ENCODE measurements around the gene F10.
A peak's percentile ranks its signal among the peaks of the same experiment; 100 is the strongest.
"Not testable (repeated sequence)": the region's sequence is repeated elsewhere in the genome, so short reads cannot be mapped to it uniquely, and the experiment has no call there.

F10 gene

GRCh38 chr13:113122550-113123225 lies at the start of gene F10:
TSS of gene F10 (plus strand) at chr13:113122799. CDS start at chr13:113122856, 57 bp downstream.
- peak; percentile 34 for DNase-seq (ENCODE audit: low spot score)

DNA sequence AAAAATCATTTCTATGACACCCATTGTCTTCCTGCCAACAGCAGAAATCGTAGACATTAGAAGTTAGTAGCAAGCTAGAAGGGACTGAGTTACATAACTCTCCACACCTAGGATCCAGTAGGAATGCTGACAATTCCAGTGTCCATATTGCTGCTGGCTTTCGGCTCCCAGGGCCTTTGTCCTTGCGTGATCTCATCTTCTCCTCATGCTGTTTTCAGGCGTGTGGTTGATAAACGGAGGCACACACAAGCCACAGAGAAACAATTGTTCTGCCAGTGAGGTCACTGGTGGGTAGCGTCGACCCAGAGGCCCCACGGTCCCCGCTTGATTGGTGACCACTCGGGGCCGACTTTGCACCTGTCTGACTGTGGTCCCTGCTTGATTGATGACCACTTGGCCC lies 48.7 kb upstream of the F10 start:
- DNase-seq (ENCODE audit: low spot score) = no peak

GRCh38 chr13:113074401-113074800 lies 48.2 kb upstream of the F10 start:
- no peak for DNase-seq (ENCODE audit: low spot score)

DNA sequence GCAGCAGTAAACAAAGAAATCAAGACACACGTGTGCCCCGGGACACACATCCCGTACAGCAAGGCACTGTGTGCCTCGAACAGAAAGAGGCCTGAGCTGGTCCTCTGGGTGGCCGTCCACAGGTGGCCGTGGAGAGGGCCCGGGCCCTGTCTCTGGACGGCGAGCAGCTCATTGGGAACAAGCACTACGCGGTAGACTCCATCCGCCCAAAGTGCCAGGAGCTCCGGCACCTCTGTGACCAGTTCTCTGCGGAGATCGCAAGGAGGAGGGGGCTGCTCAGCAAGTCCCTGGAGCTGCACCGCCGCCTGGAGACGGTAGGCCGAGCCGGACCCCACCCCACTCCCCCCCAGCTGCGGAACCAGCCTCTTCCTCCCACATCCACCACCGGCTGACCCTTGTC lies 47.7 kb upstream of the F10 start:
- DNase-seq (ENCODE audit: low spot score) = no peak

- no peak for DNase-seq (ENCODE audit: low spot score)
These were observed 46.9 kb upstream of the F10 start for GRCh38 chr13:113075711-113076110.

GRCh38 chr13:113076681-113077401 lies 45.8 kb upstream of the F10 start:
- DNase-seq (ENCODE audit: low spot score) = no peak

DNA sequence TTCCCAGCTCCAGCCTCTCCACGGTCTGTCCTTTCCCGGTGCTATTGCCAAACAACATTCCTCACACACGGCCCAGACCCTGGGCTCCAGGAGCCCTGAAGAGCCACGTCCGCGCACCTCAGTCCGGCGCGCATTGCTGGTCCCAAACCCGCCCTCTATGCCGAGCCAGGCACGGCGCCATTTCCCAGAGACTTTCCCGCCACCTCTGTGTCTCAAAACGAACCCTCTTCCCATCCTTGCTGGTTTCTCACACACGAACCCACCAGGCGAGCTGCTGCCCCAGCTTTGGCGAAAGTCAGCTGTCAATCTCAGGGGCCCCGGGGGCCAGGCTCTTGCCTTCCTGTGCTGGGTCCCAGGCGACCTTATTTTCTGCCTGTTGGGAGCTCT lies 45.0 kb upstream of the F10 start:
- DNase-seq (ENCODE audit: low spot score) = no peak

- no peak for DNase-seq (ENCODE audit: low spot score)
These were observed 44.4 kb upstream of the F10 start for GRCh38 chr13:113077953-113078901.

DNA sequence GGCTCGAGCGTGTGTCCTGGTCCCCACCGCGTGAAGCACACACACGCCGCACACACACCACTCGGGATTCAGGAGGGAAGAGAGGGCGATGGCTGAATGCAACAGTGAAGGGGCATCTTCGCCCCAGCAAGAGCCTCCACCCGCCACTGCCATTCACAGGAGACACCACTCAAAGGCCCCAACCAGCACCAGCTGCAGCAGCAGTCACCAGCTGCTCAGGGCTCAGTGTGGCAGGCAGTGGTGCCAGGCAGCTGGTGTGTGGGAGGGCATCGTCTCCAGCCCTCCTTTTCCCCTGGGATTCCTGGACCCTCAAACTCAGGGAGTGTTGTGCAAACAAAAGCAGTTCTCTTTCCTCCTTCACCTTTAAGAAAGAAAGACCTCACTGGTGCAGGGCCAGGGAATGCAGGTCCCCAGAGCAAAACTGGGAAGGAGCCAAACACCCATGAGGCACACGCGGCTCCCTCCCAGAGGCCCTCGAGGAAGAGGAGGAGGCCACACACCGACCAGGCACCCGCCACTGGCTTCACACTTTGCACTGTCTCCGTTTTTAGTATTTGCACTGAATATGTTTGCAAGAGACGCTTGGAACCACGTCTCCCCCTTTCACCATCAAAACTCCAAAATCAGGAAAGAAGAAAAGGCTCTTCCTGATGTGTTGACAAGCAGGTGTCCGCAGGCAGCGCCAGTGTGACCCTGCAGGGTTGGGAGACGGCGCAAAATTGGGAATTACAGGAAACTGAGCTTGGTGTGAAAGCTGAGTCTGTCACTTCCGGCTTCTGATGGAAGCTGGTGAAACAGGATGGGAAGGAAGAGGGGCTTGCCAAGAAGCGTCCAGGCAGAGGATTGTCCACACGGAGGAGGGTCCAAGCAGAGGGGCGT lies 43.5 kb upstream of the F10 start:
- no peak for DNase-seq (ENCODE audit: low spot score)

DNA sequence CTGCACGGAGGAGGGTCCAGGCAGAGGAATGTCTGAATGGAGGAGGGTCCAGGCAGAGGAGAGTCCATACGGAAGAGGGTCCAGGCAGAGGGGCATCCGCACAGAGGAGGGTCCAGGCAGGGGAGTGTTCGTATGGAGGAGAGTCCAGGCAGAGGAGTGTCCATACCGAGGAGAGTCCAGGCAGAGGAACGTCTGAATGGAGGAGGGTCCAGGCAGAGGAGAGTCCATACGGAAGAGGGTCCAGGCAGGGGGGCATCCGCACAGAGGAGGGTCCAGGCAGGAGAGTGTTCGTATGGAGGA lies 42.9 kb upstream of the F10 start:
- not testable (repeated sequence) for DNase-seq (ENCODE audit: low spot score)

- no peak for DNase-seq (ENCODE audit: low spot score)
These were observed 42.2 kb upstream of the F10 start for GRCh38 chr13:113080361-113080831.

GRCh38 chr13:113080901-113081521 lies 41.6 kb upstream of the F10 start:
- no peak for DNase-seq (ENCODE audit: low spot score)

DNA sequence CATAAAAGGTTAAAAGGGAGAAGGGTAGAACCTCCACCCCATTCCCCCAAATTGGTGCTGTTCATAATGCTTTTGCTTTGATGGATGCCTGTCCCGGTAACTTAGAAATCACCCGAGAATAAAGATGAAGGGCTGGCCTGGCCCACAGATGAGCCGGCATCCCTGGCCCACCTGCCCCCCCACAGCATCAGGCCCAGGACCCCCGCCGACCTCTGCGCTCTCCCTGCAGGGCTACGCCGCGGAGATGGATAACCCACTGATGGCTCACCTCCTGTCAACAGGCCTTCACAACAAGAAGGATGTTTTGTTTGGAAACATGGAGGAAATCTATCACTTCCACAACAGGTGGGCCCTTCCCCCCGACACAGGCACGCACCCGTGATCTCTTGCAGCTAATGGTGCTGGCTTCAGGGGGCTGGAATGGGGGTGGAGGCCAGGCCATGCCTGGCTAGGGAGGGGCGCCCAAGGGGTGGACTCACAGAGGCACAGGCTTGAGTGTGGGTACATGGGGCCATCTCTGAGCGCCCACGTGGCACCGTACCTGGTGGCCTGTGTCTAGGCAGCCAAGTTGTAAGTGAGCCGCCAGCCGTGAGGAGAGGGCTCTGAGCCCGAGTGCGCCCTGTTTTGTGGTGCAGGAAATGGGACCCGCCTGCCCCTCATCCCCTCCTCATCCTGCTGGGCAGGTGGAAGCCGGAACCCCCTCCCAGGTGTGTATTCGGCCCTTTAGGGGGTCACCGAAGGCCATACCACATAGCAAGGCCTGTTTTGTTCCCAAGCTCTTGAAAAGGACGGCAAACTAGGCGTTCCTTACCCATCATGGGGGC lies 40.2 kb upstream of the F10 start:
- DNase-seq (ENCODE audit: low spot score) = no peak

DNA sequence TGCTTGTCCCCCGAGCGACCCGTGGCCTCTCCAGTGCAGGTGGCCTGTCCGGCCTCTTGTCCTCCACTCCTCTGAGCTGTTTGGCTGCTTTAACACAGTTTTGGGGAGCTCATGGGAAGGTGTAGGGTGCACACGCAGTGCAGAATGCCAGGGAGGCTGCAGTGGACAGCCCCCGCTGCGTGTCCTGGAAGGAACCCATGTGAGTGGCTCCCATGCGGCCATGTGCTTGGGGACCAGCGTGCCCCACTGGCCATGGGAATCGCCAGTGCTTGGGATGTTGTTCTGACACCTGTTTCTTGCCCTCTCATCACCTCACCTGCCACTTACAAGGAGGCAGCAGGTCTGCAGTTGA lies 39.6 kb upstream of the F10 start:
- no peak for DNase-seq (ENCODE audit: low spot score)

GRCh38 chr13:113083402-113084061 lies 39.1 kb upstream of the F10 start:
- DNase-seq (ENCODE audit: low spot score) = no peak

DNA sequence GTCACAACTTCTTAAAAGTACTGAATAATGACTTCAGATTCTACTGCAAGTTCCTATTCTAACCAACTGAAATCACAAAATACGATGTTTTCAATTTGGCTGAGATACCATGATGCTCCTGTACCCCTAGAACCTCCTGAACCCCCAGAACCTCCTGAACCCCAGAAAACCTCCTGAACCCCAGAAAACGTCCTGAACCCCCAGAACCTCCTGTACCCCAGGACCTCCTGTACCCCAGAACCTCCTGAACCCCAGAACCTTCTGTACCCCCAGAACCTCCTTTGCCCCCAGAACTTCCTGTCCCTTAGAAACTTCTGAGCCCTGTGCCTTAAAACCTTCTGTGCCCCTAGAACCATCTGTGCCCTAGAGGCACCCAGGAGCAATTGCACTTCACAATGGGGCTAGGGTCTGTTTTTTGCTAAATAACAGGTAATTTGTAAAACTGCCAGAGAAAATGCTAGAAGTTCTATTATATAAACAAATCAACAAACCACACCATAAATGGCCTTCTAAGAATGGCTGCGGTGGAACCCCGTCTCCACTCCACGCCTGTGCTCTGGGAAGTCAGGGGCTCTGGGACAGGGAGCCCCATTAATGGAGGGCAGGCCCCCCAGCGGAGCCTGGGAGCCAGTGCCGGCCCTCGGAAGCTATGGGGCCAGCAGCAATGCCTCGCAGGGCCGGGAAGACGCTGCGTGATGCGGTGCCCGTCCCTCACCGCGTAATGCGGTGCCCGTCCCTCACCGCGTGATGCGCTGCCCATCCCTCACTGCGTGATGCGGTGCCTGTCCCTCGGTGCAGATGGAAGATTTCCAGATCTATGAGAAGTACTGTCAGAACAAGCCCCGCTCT lies 38.3 kb upstream of the F10 start:
- DNase-seq (ENCODE audit: low spot score) = no peak

DNA sequence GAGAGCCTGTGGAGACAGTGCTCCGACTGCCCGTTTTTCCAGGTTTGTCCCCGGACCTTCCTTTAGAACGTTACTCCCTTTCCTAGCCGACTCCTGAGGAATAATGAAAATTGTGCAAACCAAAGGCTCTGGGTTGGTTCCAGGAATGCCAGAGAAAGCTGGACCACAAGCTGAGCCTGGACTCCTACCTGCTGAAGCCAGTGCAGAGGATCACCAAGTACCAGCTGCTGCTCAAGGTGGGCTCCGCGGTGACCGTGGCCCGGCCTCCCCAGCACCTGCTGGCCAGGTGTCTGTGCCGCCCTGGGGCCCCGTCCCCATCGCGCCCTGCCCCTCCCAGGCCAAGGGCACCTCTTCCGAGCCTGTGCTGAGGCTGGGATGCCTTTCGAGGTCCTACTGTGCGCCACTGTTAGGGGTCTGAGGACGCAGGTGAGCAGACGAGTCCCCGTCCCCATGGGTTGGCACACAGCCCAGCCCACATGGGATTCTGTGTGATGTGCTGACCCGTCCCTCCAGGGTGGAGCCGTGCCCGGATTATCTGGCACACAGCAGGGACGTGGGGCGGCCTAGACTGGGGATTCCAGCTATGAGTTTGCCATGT lies 37.6 kb upstream of the F10 start:
- DNase-seq (ENCODE audit: low spot score) = no peak

GRCh38 chr13:113086031-113086750 lies 36.4 kb upstream of the F10 start:
- DNase-seq (ENCODE audit: low spot score) = no peak

Data from LoVo (cell line).